ENCODE data around the gene KRT80.

Gene KRT80

GRCh38 chr12:52162981-52163380 lies 28.8 kb downstream of the KRT80 start:
- Histone ChIP-seq H3K27ac (ENCODE audit: low read depth, low read length) (no peak overlapping the region), H3K4ac (ENCODE audit: low read depth, low read length) (no peak overlapping the region), H2AK5ac (ENCODE audit: low read length) (no peak overlapping the region), H3K79me2 (ENCODE audit: control insufficient read depth, insufficient read depth, low read length, poor library complexity) (peaks cover 9% of the 10 kb centered on the region), H4K8ac (ENCODE audit: low read depth, low read length) (peak overlapping the region; percentile 8), H3K9me3 (ENCODE audit: insufficient read depth, low read depth, low read length) (no peaks in the 10 kb centered on the region), H3K79me1 (ENCODE audit: low read length) (peaks cover 25% of the 10 kb centered on the region), H3K4me2 (ENCODE audit: low read length) (no peak overlapping the region), H3K36me3 (ENCODE audit: control insufficient read depth in 1 of 2, insufficient read depth in 2 of 2, low read length in 2 of 2) (no peaks in the 10 kb centered on the region), H3K23ac (ENCODE audit: low read length) (no peak overlapping the region), H3K27me3 (ENCODE audit: insufficient read depth, low read length) (no peaks in the 10 kb centered on the region), H3K4me1 (ENCODE audit: control insufficient read depth in 1 of 2, insufficient read depth in 2 of 2, low read length in 2 of 2) (peaks cover 21 to 29% of the 10 kb centered on the region in 2 experiments), H2BK5ac (ENCODE audit: low read depth, low read length, poor library complexity) (peak overlapping the region; percentile 34), H4K91ac (ENCODE audit: low read depth, low read length) (peak overlapping the region; percentile 78), H4K12ac (ENCODE audit: low read depth, low read length) (no peak overlapping the region), H3K18ac (ENCODE audit: low read length) (no peak overlapping the region), H2BK120ac (ENCODE audit: insufficient read depth, low read length, poor library complexity) (peak overlapping the region; percentile 15), H3K9ac (ENCODE audit: low read length) (no peak overlapping the region), H3K4me3 (ENCODE audit: low read depth, low read length) (no peak overlapping the region), H2AFZ (ENCODE audit: insufficient read depth, low read length, poor library complexity) (no peak overlapping the region), H3K14ac (ENCODE audit: low read length) (no peak overlapping the region), H2BK12ac (ENCODE audit: low read length) (peak overlapping the region; percentile 52)
- no peak for DNase-seq
- WGBS (ENCODE audit: extremely low coverage, insufficient coverage, insufficient read length): no CpG with 5 or more reads among the region's 3 CpGs

- Histone ChIP-seq H4K91ac (ENCODE audit: low read depth, low read length) (no peak overlapping the region), H3K4me1 (ENCODE audit: control insufficient read depth in 1 of 2, insufficient read depth in 2 of 2, low read length in 2 of 2) (peaks cover 11 to 17% of the 10 kb centered on the region in 2 experiments), H3K4me3 (ENCODE audit: low read depth, low read length) (no peak overlapping the region), H3K79me2 (ENCODE audit: control insufficient read depth, insufficient read depth, low read length, poor library complexity) (peaks cover 6% of the 10 kb centered on the region), H2AK5ac (ENCODE audit: low read length) (no peak overlapping the region), H3K14ac (ENCODE audit: low read length) (peak overlapping the region; percentile 25), H3K9me3 (ENCODE audit: insufficient read depth, low read depth, low read length) (no peaks in the 10 kb centered on the region), H3K4me2 (ENCODE audit: low read length) (no peak overlapping the region), H3K36me3 (ENCODE audit: control insufficient read depth in 1 of 2, insufficient read depth in 2 of 2, low read length in 2 of 2) (no peaks in the 10 kb centered on the region), H3K18ac (ENCODE audit: low read length) (peak overlapping the region; percentile 21), H3K4ac (ENCODE audit: low read depth, low read length) (no peak overlapping the region), H3K27ac (ENCODE audit: low read depth, low read length) (no peak overlapping the region), H3K23ac (ENCODE audit: low read length) (no peak overlapping the region), H3K79me1 (ENCODE audit: low read length) (peaks cover 12% of the 10 kb centered on the region), H3K9ac (ENCODE audit: low read length) (no peak overlapping the region), H2BK5ac (ENCODE audit: low read depth, low read length, poor library complexity) (no peak overlapping the region), H2AFZ (ENCODE audit: insufficient read depth, low read length, poor library complexity) (no peak overlapping the region), H4K12ac (ENCODE audit: low read depth, low read length) (no peak overlapping the region), H2BK120ac (ENCODE audit: insufficient read depth, low read length, poor library complexity) (peak overlapping the region; percentile 10), H4K8ac (ENCODE audit: low read depth, low read length) (no peak overlapping the region), H2BK12ac (ENCODE audit: low read length) (peak overlapping the region; percentile 27), H3K27me3 (ENCODE audit: insufficient read depth, low read length) (no peaks in the 10 kb centered on the region)
- peak in 1 of 2 donors; percentile 34 for DNase-seq
- no CpG with 5 or more reads among the region's 4 CpGs for WGBS (ENCODE audit: extremely low coverage, insufficient coverage, insufficient read length)
Measured at GRCh38 chr12:52160200-52160599, 31.6 kb downstream of the KRT80 start.

- no peak overlapping the region for H3K18ac ChIP-seq (ENCODE audit: low read length)
- H2BK120ac ChIP-seq (ENCODE audit: insufficient read depth, low read length, poor library complexity): no peak overlapping the region
- H3K23ac ChIP-seq (ENCODE audit: low read length): no peak overlapping the region
- H2BK5ac ChIP-seq (ENCODE audit: low read depth, low read length, poor library complexity): no peak overlapping the region
- no peak overlapping the region for H2AK5ac ChIP-seq (ENCODE audit: low read length)
- H2AFZ ChIP-seq (ENCODE audit: insufficient read depth, low read length, poor library complexity): no peak overlapping the region
- no peaks in the 10 kb centered on the region for H3K9me3 ChIP-seq (ENCODE audit: insufficient read depth, low read depth, low read length)
- no peak overlapping the region for H4K12ac ChIP-seq (ENCODE audit: low read depth, low read length)
- H2BK12ac ChIP-seq (ENCODE audit: low read length): no peak overlapping the region
- H3K79me2 ChIP-seq (ENCODE audit: control insufficient read depth, insufficient read depth, low read length, poor library complexity): no peaks in the 10 kb centered on the region
- no peak overlapping the region for H3K14ac ChIP-seq (ENCODE audit: low read length)
- no peak overlapping the region for H4K8ac ChIP-seq (ENCODE audit: low read depth, low read length)
- H3K4me3 ChIP-seq (ENCODE audit: low read depth, low read length): no peak overlapping the region
- H3K4me1 ChIP-seq (ENCODE audit: control insufficient read depth in 1 of 2, insufficient read depth in 2 of 2, low read length in 2 of 2): peaks cover 0 to 6% of the 10 kb centered on the region in 2 experiments
- H3K4me2 ChIP-seq (ENCODE audit: low read length): no peak overlapping the region
- H3K79me1 ChIP-seq (ENCODE audit: low read length): peaks cover 7% of the 10 kb centered on the region
- no peak overlapping the region for H4K91ac ChIP-seq (ENCODE audit: low read depth, low read length)
- no peaks in the 10 kb centered on the region for H3K27me3 ChIP-seq (ENCODE audit: insufficient read depth, low read length)
- WGBS (ENCODE audit: extremely low coverage, insufficient coverage, insufficient read length): no CpG with 5 or more reads among the region's 5 CpGs
- H3K9ac ChIP-seq (ENCODE audit: low read length): no peak overlapping the region
- peak; percentile 52 to 65 for DNase-seq
- no peak overlapping the region for H3K27ac ChIP-seq (ENCODE audit: low read depth, low read length)
- H3K4ac ChIP-seq (ENCODE audit: low read depth, low read length): no peak overlapping the region
- H3K36me3 ChIP-seq (ENCODE audit: control insufficient read depth in 1 of 2, insufficient read depth in 2 of 2, low read length in 2 of 2): no peaks in the 10 kb centered on the region
Measured at GRCh38 chr12:52157566-52158150, 34.2 kb downstream of the KRT80 start.

- H3K36me3 ChIP-seq (ENCODE audit: control insufficient read depth in 1 of 2, insufficient read depth in 2 of 2, low read length in 2 of 2): no peaks in the 10 kb centered on the region
- H4K91ac ChIP-seq (ENCODE audit: low read depth, low read length): no peak overlapping the region
- no peak overlapping the region for H2BK5ac ChIP-seq (ENCODE audit: low read depth, low read length, poor library complexity)
- H3K18ac ChIP-seq (ENCODE audit: low read length): no peak overlapping the region
- no peak overlapping the region for H2BK120ac ChIP-seq (ENCODE audit: insufficient read depth, low read length, poor library complexity)
- no peak overlapping the region for H2AK5ac ChIP-seq (ENCODE audit: low read length)
- H3K4me3 ChIP-seq (ENCODE audit: low read depth, low read length): no peak overlapping the region
- H3K9ac ChIP-seq (ENCODE audit: low read length): no peak overlapping the region
- H3K14ac ChIP-seq (ENCODE audit: low read length): no peak overlapping the region
- no peak overlapping the region for H3K4me2 ChIP-seq (ENCODE audit: low read length)
- peaks cover 0 to 11% of the 10 kb centered on the region in 2 experiments for H3K4me1 ChIP-seq (ENCODE audit: control insufficient read depth in 1 of 2, insufficient read depth in 2 of 2, low read length in 2 of 2)
- no CpG with 5 or more reads among the region's 15 CpGs for WGBS (ENCODE audit: extremely low coverage, insufficient coverage, insufficient read length)
- H3K9me3 ChIP-seq (ENCODE audit: insufficient read depth, low read depth, low read length): no peaks in the 10 kb centered on the region
- no peak overlapping the region for H2AFZ ChIP-seq (ENCODE audit: insufficient read depth, low read length, poor library complexity)
- H3K4ac ChIP-seq (ENCODE audit: low read depth, low read length): no peak overlapping the region
- no peaks in the 10 kb centered on the region for H3K79me2 ChIP-seq (ENCODE audit: control insufficient read depth, insufficient read depth, low read length, poor library complexity)
- H3K79me1 ChIP-seq (ENCODE audit: low read length): peaks cover 11% of the 10 kb centered on the region
- no peak overlapping the region for H3K27ac ChIP-seq (ENCODE audit: low read depth, low read length)
- peak overlapping the region; percentile 1 for H2BK12ac ChIP-seq (ENCODE audit: low read length)
- H4K8ac ChIP-seq (ENCODE audit: low read depth, low read length): no peak overlapping the region
- H4K12ac ChIP-seq (ENCODE audit: low read depth, low read length): no peak overlapping the region
- DNase-seq: peak; percentile 96 to 97
- H3K27me3 ChIP-seq (ENCODE audit: insufficient read depth, low read length): no peaks in the 10 kb centered on the region
- H3K23ac ChIP-seq (ENCODE audit: low read length): no peak overlapping the region
Measured at GRCh38 chr12:52156757-52157565, 34.9 kb downstream of the KRT80 start.

All from trophoblast cell (in vitro differentiated cells and primary cell).